GM06990 (cell line): Measurements from ENCODE around the gene RAB6D.
"Not testable (repeated sequence)": the region's sequence is repeated elsewhere in the genome, so short reads cannot be mapped to it uniquely, and the experiment has no call there.

ENCODE experiments used
- DNase-seq: peaks from one replicate; pipeline ENCODE4 v3.0.0-alpha.2; 2011; ENCODE audit not compliant: insufficient read length; ENCODE audit errors: extremely low read depth
- H3K27me3 ChIP-seq: replicated peaks from 2 replicates; pipeline ENCODE4 v1.6.0; 2011; ENCODE audit warnings: low read length; ENCODE audit not compliant: control insufficient read depth, insufficient read depth
- H3K36me3 ChIP-seq: 2 replicates; pipeline ENCODE4 v1.5.1; 2011; ENCODE audit warnings: low read length; ENCODE audit not compliant: control insufficient read depth, insufficient read depth
- H3K4me3 ChIP-seq: replicated peaks from 2 replicates; pipeline ENCODE4 v1.5.1; 2011; ENCODE audit warnings: low read depth, mild to moderate bottlenecking, control low read depth, low read length
- TF ChIP-seq, protein P1 (sequence below): IDR thresholded peaks from 2 replicates; pipeline ENCODE4 v1.5.1; 2011; ENCODE audit warnings: low read length, control low read depth, mild to moderate bottlenecking, inconsistent platforms; ENCODE audit not compliant: insufficient read depth, poor library complexity, severe bottlenecking

Gene RAB6D

GRCh38 chr2:131402320-131403039 is 38.5 kb upstream of the RAB6D start:
- Histone ChIP-seq H3K4me3 (no peak overlapping the region), H3K36me3 (no peaks in the 10 kb centered on the region), H3K27me3 (no peaks in the 10 kb centered on the region; the same call in 1 of the 2 replicates)
- TF ChIP-seq, protein P1, sequence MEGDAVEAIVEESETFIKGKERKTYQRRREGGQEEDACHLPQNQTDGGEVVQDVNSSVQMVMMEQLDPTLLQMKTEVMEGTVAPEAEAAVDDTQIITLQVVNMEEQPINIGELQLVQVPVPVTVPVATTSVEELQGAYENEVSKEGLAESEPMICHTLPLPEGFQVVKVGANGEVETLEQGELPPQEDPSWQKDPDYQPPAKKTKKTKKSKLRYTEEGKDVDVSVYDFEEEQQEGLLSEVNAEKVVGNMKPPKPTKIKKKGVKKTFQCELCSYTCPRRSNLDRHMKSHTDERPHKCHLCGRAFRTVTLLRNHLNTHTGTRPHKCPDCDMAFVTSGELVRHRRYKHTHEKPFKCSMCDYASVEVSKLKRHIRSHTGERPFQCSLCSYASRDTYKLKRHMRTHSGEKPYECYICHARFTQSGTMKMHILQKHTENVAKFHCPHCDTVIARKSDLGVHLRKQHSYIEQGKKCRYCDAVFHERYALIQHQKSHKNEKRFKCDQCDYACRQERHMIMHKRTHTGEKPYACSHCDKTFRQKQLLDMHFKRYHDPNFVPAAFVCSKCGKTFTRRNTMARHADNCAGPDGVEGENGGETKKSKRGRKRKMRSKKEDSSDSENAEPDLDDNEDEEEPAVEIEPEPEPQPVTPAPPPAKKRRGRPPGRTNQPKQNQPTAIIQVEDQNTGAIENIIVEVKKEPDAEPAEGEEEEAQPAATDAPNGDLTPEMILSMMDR, result no peak
- DNase-seq, result no peak

GRCh38 chr2:131400849-131401248 is 36.9 kb upstream of the RAB6D start:
- DNase-seq, result no peak
- H3K36me3 ChIP-seq, result no peaks in the 10 kb centered on the region
- H3K27me3 ChIP-seq, result no peaks in the 10 kb centered on the region; the same call in 1 of the 2 replicates
- TF ChIP-seq, protein P1, result no peak
- H3K4me3 ChIP-seq, result no peak overlapping the region

GRCh38 chr2:131400441-131400840 is 36.5 kb upstream of the RAB6D start:
- DNase-seq, H3K4me3 ChIP-seq, H3K27me3 ChIP-seq, H3K36me3 ChIP-seq: not testable (repeated sequence)

- not testable (repeated sequence) for H3K36me3 ChIP-seq, H3K27me3 ChIP-seq
Measured at GRCh38 chr2:131396209-131396608, 32.2 kb upstream of the RAB6D start.

DNA sequence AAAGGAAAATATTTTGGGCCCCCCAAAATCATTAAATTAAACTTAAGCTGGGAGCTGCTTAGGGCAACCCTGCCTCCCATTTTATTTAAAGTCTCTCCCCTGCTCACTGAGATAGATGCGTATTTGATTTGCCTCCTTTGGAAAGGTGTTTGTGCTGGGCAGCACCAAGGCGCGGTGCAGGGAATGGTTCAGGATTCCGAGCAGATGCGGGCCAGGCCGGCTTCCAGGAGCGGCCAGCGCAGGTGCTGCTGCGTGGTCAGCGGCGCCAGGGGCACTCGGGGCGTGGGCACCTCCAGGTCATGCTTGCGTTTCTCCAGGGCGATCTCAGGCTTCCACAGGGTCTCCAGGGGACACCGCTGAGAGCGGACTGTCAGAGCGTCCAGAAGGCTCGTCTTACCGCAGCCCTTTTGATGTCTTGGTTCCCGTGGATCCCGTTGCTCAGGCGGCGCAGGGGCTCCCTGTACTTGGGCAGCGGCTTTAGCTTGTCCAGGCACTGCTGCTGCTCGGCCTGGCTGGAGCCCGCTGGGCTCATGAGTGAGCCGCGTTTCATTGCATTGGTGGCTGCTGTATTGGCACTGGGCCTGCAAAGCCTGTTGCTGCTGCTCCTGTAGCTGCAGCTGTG is 31.2 kb upstream of the RAB6D start:
- not testable (repeated sequence) for H3K27me3 ChIP-seq, H3K36me3 ChIP-seq, H3K4me3 ChIP-seq, DNase-seq

More at GRCh38 chr2:131396209-131396608, 32.2 kb upstream of the RAB6D start:
- H3K4me3 ChIP-seq, DNase-seq: not testable (repeated sequence)

GRCh38 chr2:131394147-131394931 is 30.4 kb upstream of the RAB6D start:
- no peak for DNase-seq
- H3K27me3 ChIP-seq, result no peaks in the 10 kb centered on the region
- H3K36me3 ChIP-seq, result no peaks in the 10 kb centered on the region
- TF ChIP-seq, protein P1, result no peak
- H3K4me3 ChIP-seq, result no peak overlapping the region

DNA sequence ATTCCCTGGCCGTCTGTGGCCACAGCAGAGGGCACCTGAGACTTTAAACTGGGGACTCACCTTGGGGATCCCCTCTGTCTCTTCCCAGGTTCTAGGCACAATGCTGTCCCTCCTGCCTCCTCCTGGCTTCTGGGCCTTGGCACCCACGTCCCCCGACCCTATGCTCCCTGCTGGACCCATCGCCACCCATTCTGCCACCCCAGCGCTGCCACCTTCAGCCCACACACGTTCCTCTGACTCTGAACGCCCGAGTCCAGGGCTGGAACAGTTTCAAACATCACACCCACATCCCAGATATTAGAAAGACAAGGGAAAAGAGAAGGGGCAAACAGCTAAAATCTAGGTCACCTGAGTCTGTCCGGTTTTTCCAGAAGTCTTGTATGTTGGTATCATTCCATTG is 28.0 kb upstream of the RAB6D start:
- DNase-seq, H3K27me3 ChIP-seq, H3K4me3 ChIP-seq, H3K36me3 ChIP-seq: not testable (repeated sequence)

GRCh38 chr2:131391471-131391870 is 27.5 kb upstream of the RAB6D start:
- H3K27me3 ChIP-seq, H3K36me3 ChIP-seq, H3K4me3 ChIP-seq, DNase-seq: not testable (repeated sequence)

DNA sequence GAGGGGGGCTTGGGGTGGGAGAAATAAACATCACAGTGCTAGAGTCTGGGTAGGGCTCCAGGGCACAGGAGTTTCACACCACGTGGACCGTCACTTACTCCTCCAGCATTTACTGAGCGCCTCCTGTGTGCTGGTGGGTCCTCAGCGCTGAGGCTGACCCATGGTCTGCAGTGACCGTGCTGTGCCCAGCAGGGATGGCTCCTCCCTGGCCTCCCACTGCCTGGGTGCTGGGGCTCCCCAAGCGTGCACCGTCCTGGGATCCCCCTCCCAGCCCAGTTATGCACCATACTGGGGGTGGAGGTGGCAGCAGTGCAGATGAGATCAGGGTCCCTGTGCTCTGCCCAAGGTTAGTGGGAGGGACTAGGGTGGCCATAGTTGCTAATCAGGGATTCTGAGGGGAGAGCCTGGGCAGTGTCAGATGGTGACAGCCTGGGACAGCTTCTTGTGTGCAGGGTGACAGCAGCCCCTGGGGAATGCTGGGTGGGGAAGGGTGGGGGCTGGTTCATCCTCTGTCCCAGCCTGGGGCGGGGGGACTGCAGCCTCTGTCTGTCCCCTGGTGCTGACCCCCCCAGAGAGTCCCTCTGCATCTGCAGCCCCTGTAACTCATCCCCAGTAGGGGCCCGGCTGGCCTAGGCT is 26.6 kb upstream of the RAB6D start:
- DNase-seq, H3K4me3 ChIP-seq, H3K27me3 ChIP-seq, H3K36me3 ChIP-seq: not testable (repeated sequence)
